Endothelial cell of umbilical vein (primary cell): Measurements from ENCODE around the gene OR52M1. TPM values are rescaled to one million over a fixed set of nuclear protein-coding genes. Genes with fewer than 3 reads are reported as not detected.

Experiments used
- BruUV-seq: library from RNA; stranded (reverse); fragments of 400-500 nt; replicated peaks from 2 replicates; lab custom pipeline; 2021; lab: Mats Ljungman, UMichigan
- CTCF ChIA-PET: fragments of 300-600, 350-600 bp; sonication (Branson Sonifier 250); formaldehyde crosslinking; loops from one replicate; lab custom pipeline; 2021; ENCODE audit warnings: antibody characterized with exemption, inconsistent platforms; lab: Charles Lee
- POLR2A ChIA-PET: fragments of 300-600, 350-600 bp; sonication (Branson Sonifier 250); formaldehyde crosslinking; loops from one replicate; lab custom pipeline; 2021; ENCODE audit warnings: antibody characterized with exemption, inconsistent platforms; lab: Charles Lee
- DNase-seq: peaks from one replicate; pipeline ENCODE4 v3.0.0-alpha.2; 2011; ENCODE audit warnings: low read depth, low spot score
- FAIRE-seq: peaks from 2 replicates; lab custom pipeline; 2011; peaks lifted over from hg19 to GRCh38; lab: Jason Lieb, UNC
- H2AFZ ChIP-seq: 2 replicates; pipeline ENCODE4 v1.6.0; 2012; ENCODE audit warnings: low read depth, low read length, control low read depth, inconsistent platforms
- H3K27ac ChIP-seq: 2 replicates; pipeline ENCODE4 v1.5.1; 2011; ENCODE audit warnings: low read depth, mild to moderate bottlenecking, control low read depth, low read length, moderate library complexity; ENCODE audit not compliant: insufficient read depth
- H3K27me3 ChIP-seq, 2 experiments: 2 replicates each; pipeline versions ENCODE4 v1.6.0 to v1.6.1; 2011; ENCODE audit warnings: low read length in 2 of 2, mixed read lengths in 1 of 2; ENCODE audit not compliant: control insufficient read depth in 2 of 2, insufficient read depth in 2 of 2
- H3K36me3 ChIP-seq, 2 experiments: 2 replicates in 1 of 2; 3 replicates in 1 of 2; pipeline ENCODE4 v1.5.1; 2011; ENCODE audit warnings: low read length in 2 of 2, mild to moderate bottlenecking in 1 of 2, moderate library complexity in 1 of 2; ENCODE audit not compliant: control insufficient read depth in 2 of 2, insufficient read depth in 2 of 2; ENCODE audit errors: extremely low read depth in 1 of 2
- H3K4me1 ChIP-seq: 3 replicates; pipeline ENCODE4 v1.5.1; 2011; ENCODE audit warnings: mild to moderate bottlenecking, low read length; ENCODE audit not compliant: control insufficient read depth, insufficient read depth; ENCODE audit errors: extremely low read depth
- H3K4me2 ChIP-seq: 2 replicates; pipeline ENCODE4 v1.6.1; 2011; ENCODE audit warnings: low read length, control low read depth, mixed read lengths; ENCODE audit not compliant: insufficient read depth
- H3K4me3 ChIP-seq, 3 experiments: fragments of 200-600 bp in 1 of 3; sonication (generic), shearing (Covaris generic) in 1 of 3; replicated peaks in 1 of 3; 2 replicates each; pipeline ENCODE4 v1.5.1; 2011 to 2016; ENCODE audit warnings: control low read depth in 3 of 3, low read length in 3 of 3, mild to moderate bottlenecking in 2 of 3, inconsistent platforms in 1 of 3, low read depth in 1 of 3, moderate library complexity in 1 of 3; ENCODE audit not compliant: insufficient read depth in 1 of 3
- H3K79me2 ChIP-seq: 2 replicates; pipeline ENCODE4 v1.6.0; 2012; ENCODE audit warnings: low read length, inconsistent platforms; ENCODE audit not compliant: control insufficient read depth, insufficient read depth
- H3K9ac ChIP-seq: replicated peaks from 2 replicates; pipeline ENCODE3; 2011; ENCODE audit warnings: low read length, control low read depth; ENCODE audit not compliant: insufficient read depth; ENCODE audit errors: extremely low read depth
- H3K9me1 ChIP-seq: replicated peaks from 3 replicates; pipeline ENCODE4 v1.6.0; 2011; ENCODE audit warnings: mild to moderate bottlenecking, low read length; ENCODE audit not compliant: control insufficient read depth, insufficient read depth; ENCODE audit errors: extremely low read depth
- H3K9me3 ChIP-seq: replicated peaks from 2 replicates; pipeline ENCODE4 v1.5.1; 2012; ENCODE audit warnings: low read length, inconsistent platforms; ENCODE audit not compliant: control insufficient read depth, insufficient read depth
- H4K20me1 ChIP-seq: replicated peaks from 2 replicates; pipeline ENCODE3; 2011; ENCODE audit warnings: mild to moderate bottlenecking, low read length; ENCODE audit not compliant: control insufficient read depth, insufficient read depth; ENCODE audit errors: extremely low read depth
- CTCF ChIP-seq, 2 donors: IDR thresholded peaks; 1 replicate in 1 of 2; 2 replicates in 1 of 2; pipeline ENCODE4 v1.5.1; 2011; ENCODE audit warnings: low read length in 2 of 2, mild to moderate bottlenecking in 2 of 2, moderate library complexity in 2 of 2, control low read depth in 1 of 2, inconsistent platforms in 1 of 2, low read depth in 1 of 2; ENCODE audit not compliant: insufficient read depth in 1 of 2; ENCODE audit errors: extremely low read depth in 1 of 2
- EZH2 ChIP-seq: IDR thresholded peaks from 2 replicates; pipeline ENCODE4 v1.6.1; 2012; ENCODE audit warnings: borderline replicate concordance, low read depth, mild to moderate bottlenecking, moderate library complexity, low read length, inconsistent platforms; ENCODE audit not compliant: severe bottlenecking
- GATA2 ChIP-seq: IDR thresholded peaks from 2 replicates; pipeline ENCODE4 v1.7.0; 2011; ENCODE audit warnings: low read depth, mild to moderate bottlenecking, moderate library complexity, mixed read lengths, low read length; ENCODE audit not compliant: insufficient read length, insufficient read depth
- JUN ChIP-seq: IDR thresholded peaks from 2 replicates; pipeline ENCODE4 v1.6.1; 2011; ENCODE audit warnings: borderline replicate concordance, low read depth; ENCODE audit not compliant: insufficient read length, insufficient read depth
- MAX ChIP-seq: IDR thresholded peaks from 2 replicates; pipeline ENCODE4 v1.6.1; 2011; ENCODE audit not compliant: insufficient read depth, insufficient read length
- MYC ChIP-seq: IDR thresholded peaks from one replicate; pipeline ENCODE4 v1.6.1; 2011; ENCODE audit warnings: mild to moderate bottlenecking, low read depth, low read length
- POLR2AphosphoS5 ChIP-seq: IDR thresholded peaks from 2 replicates; pipeline ENCODE4 v1.6.1; 2012; ENCODE audit warnings: low read depth, mild to moderate bottlenecking, control low read depth, low read length, moderate library complexity; ENCODE audit not compliant: insufficient read depth
- dilution Hi-C: fragments of 300-500 bp; cut with MboI; formaldehyde crosslinking; loops from one replicate; pipeline ENCODE4 v1.15.0; 2019; ENCODE audit warnings: low sequenced_read_pairs; ENCODE audit not compliant: extremely low pct_ligation_motif_present
- intact Hi-C: fragments of 100-400 bp; cut with micrococcal nuclease; formaldehyde crosslinking; loops from one replicate; pipeline ENCODE4 v1.10.0; 2022
- polyA plus RNA-seq, 4 experiments: library from polyadenylated mRNA; depleted of rRNA in 3 of 4; stranded (reverse) in 3 of 4; unstranded in 1 of 4; fragments of >200 nt; gene quantifications; 2 replicates each; pipeline versions ENCODE4 v1.2.1 to v1.2.3, GENCODE V29; 2011 to 2012; ENCODE audit warnings: missing spikeins in 1 of 4
- total RNA-seq: library from RNA; stranded (reverse); gene quantifications from 2 replicates; pipeline ENCODE4 v1.2.3, GENCODE V29; 2021

OR52M1 gene
- total and polyA plus RNA-seq, 2 donors (not counting 3 experiments of a cell fraction or from before 2014, with no cell fraction given), result not detected

GRCh38 chr11:4495487-4495886 lies 49.5 kb upstream of the OR52M1 start:
- no peaks in the 10 kb centered on the region for H3K4me1 ChIP-seq
- H3K9ac ChIP-seq, result no peak overlapping the region
- TF ChIP-seq MAX (no peak), MYC (no peak), GATA2 (no peak), JUN (no peak), EZH2 (no peak), POLR2AphosphoS5 (no peak), CTCF (IDR thresholded peaks at IDR 0.05; ENCODE audit: extremely low read depth in 1 of 2, insufficient read depth in 1 of 2, low read depth in 1 of 2, low read length in 2 of 2) (no peak)
- no peaks in the 10 kb centered on the region for H4K20me1 ChIP-seq
- no TSS peak for BruUV-seq
- no peaks in the 10 kb centered on the region for H3K36me3 ChIP-seq
- no peaks in the 10 kb centered on the region for H3K9me3 ChIP-seq
- FAIRE-seq (no peak), DNase-seq (no peak)
- H3K79me2 ChIP-seq, result no peaks in the 10 kb centered on the region
- dilution Hi-C loops, result no loop called here
- no peaks in the 10 kb centered on the region for H3K9me1 ChIP-seq
- ChIA-PET CTCF (interaction anchor here (3.5 to 5.7 kb wide), 2 partner anchors 44 to 310 kb away, joined by 16 to 255 read pairs; no protein-coding TSS in a partner anchor), POLR2A (no interaction called here)
- peaks cover 18% of the 10 kb centered on the region in 2 experiments for H3K27me3 ChIP-seq
- no peak overlapping the region for H3K4me2 ChIP-seq
- intact Hi-C loops, result no loop called here
- H3K27ac ChIP-seq, result no peak overlapping the region
- H3K4me3 ChIP-seq, result no peak overlapping the region
- no peak overlapping the region for H2AFZ ChIP-seq
